M059J (cell line): Measurements from ENCODE around the gene SEMA5B. TPM values are rescaled to one million over a fixed set of nuclear protein-coding genes. Genes with fewer than 3 reads are reported as not detected.

Experiments used
- DNase-seq: peaks from one replicate; pipeline ENCODE4 v3.0.0-alpha.2; 2012; ENCODE audit warnings: low read depth
- total RNA-seq: library from RNA; depleted of rRNA; stranded (reverse); fragments of >200 nt; shearing (Covaris generic); gene quantifications from 2 replicates; pipeline ENCODE4 v1.2.3, GENCODE V29; 2014; rRNA removed

Gene SEMA5B, protein sequence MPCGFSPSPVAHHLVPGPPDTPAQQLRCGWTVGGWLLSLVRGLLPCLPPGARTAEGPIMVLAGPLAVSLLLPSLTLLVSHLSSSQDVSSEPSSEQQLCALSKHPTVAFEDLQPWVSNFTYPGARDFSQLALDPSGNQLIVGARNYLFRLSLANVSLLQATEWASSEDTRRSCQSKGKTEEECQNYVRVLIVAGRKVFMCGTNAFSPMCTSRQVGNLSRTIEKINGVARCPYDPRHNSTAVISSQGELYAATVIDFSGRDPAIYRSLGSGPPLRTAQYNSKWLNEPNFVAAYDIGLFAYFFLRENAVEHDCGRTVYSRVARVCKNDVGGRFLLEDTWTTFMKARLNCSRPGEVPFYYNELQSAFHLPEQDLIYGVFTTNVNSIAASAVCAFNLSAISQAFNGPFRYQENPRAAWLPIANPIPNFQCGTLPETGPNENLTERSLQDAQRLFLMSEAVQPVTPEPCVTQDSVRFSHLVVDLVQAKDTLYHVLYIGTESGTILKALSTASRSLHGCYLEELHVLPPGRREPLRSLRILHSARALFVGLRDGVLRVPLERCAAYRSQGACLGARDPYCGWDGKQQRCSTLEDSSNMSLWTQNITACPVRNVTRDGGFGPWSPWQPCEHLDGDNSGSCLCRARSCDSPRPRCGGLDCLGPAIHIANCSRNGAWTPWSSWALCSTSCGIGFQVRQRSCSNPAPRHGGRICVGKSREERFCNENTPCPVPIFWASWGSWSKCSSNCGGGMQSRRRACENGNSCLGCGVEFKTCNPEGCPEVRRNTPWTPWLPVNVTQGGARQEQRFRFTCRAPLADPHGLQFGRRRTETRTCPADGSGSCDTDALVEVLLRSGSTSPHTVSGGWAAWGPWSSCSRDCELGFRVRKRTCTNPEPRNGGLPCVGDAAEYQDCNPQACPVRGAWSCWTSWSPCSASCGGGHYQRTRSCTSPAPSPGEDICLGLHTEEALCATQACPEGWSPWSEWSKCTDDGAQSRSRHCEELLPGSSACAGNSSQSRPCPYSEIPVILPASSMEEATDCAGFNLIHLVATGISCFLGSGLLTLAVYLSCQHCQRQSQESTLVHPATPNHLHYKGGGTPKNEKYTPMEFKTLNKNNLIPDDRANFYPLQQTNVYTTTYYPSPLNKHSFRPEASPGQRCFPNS
- total RNA-seq: not detected in 2 replicates

DNA sequence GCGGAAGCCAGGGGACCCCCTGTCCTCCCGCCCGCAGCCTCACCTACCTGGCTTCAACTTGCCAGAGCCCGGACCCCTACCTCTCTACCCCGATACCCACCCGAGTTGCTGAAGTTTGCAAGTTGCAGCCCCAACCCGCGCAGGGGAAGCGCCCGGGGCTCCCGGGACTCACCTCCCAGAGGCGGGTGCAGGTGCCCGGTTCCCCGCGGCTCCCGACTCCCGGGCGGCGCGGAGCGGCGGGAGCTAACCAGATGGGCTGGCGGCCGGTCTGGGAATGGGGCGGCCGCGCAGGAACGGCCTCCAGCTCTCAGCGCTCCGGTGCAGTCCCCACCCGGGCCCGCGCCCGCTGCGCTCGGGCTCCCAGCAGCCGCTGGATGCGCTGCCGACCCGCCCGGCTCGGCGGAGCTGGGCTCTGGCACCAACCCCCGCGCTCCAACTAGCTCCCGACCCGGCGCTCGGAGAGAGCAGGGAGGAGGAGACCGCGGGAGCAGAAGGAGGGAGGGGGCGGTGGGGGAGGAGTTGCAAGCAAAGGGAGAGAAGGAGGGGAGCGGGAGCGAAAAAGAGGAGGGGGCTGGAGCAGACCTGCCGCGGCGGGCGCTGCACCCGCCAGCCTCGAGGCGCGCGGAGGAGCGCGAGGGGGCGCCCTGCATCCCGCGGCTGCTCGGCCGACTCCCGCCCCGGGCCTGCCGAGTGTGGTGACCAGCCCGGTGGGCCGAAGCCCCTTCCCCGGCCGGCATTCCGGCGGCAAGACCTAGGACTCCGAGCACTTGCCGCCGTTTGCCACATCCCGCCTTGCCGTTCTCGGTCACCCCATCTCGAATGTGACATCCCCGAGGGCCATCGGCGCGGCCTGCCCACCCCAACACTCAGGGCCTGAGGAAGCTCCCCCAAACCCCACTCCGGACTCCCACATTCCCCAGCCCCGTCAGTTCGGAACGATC is at the start of gene SEMA5B:
SEMA5B (minus strand) TSS at position 472 of the 941 bp plus-strand sequence. CDS start 66,500 bp downstream, outside the sequence.
- DNase-seq: peak; percentile 36

DNA sequence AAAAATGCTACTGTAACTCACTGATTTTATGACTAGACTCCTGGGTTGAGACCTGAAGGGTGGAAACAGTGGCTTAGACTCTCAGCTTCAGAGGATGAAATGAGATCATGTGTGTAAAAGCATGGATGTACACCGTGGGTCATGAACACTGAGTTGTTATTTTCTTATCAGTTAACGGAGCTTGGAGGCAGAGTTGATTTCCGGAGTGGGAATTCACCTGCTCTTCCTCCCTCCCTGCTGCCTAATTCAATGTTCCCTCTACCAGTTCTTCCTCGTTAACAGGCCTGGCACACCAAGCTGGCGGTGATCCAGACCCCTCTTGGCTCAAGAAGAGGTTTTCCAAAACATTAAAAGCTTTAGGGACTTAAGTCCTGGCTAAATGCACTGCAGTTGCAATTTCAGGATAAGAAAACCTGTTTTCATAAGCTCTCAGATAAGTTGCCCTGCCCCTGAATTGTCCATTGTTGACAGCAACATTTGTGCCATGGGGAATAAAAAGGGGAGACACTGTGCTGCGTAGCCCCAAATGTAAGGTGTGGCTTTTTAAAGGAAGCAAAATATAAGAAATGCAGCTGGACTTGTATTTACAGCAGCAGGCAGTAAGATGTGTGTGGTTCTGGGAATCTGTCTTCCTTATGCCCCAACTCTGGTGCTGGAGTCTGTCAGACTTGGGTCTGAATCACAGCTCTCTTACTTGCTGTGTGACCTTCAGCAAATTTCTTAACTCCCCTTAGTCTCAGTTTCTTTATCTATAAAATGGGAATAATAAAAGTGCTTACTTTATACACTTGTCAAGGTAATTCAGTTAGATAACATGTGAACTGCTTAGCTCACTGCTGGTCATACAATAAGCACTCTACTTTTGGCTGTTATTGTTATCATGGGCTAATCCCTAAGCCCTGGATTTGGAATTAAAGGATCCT is 49.2 kb upstream of the SEMA5B start:
- DNase-seq: no peak

DNA sequence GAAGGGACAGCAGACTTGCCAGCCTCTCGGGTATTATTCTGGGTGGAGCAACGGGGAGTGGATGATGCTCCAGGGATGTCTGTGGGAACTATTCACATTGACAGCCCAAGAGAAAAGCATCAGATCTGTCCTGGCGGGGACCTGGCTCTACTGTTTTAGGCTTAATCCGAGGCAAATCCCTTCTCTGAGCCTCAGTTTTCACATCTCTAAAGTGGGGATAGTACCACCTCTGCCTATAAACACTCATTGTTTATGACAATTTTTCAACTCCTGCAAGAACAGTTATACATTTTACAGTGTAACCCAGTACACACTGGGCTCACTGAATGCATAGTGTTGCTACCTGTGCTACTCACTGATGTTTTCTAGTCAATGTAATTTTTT is 48.5 kb upstream of the SEMA5B start:
- no peak for DNase-seq

DNA sequence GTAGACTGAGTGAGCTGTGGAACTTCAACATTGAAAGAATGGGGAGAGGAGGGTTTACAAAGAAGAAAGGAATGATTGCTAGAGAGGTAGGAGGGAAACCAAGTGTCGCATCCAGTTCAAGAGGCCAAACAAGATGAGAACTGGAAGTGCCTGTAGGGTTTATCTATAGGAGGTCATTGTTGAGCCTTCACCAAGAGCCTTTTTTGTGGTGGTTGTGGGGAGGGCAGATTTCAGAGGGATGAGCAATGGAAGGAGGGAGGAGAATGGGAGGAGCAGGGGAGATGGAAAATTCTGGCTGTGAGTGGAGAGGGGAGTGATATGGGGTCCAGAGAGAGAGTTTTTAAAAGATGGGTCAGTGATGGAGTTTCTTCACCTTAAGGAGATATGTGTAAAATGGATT is 47.8 kb upstream of the SEMA5B start:
- DNase-seq: peak; percentile 65

DNA sequence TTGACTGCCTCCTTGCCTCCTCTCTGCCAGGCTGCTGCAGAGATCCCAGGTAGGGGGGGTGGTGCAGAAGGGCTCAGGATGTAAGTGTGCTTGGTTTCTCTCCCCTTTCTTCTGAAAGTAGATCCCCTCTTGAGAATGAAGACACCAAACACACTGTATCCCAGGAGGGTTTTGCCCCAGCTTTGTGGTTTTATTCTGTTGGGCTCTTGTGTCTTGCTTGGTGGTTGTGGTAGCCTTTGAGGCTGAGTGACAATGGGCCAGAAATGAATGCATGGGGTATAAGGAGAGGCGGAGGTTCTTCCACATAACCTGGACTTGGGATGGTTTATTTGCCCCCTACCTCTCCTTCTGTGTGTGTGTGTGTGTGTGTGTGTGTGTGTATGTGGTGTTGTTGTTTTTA is 45.0 kb upstream of the SEMA5B start:
- no peak for DNase-seq

DNA sequence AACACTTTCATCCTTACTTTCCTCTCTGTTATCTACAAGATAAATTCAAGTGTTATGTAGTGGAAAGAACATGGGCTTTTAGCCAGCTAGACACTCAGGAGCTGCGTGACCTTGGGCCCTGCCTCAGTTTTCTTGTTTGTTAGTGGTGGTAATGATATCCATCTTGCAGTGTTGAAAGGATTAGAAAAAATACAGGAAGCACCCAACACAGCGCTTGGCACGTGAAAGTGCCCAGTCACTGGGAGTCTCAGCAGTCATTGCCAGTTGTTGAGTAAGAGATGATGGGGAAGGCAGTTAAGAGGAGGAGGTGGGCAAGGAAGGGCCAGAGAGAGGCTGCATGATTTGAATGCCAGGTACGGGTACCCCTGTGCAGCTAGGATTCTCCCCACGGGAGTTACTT is 44.6 kb upstream of the SEMA5B start:
- DNase-seq: no peak

DNA sequence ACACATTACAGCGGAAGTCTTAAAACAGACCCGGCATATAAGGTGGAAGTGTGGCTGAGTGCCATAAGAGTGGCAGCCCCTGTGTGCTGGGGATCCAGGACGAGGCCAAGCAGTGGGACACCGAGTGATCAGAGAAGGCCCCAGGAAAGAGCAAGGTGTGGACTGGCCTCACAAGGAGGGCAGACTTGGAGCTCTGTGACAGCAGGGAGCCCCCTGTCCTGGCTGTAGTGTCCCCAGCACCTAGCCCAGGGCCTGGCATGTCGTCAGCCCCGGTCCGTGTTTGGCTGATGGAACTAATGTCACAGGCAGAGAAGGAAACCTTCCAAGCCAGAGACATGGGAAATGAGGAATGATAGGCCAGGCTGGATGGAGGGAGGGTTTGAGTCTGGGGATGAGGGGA is 44.0 kb upstream of the SEMA5B start:
- DNase-seq: no peak

DNA sequence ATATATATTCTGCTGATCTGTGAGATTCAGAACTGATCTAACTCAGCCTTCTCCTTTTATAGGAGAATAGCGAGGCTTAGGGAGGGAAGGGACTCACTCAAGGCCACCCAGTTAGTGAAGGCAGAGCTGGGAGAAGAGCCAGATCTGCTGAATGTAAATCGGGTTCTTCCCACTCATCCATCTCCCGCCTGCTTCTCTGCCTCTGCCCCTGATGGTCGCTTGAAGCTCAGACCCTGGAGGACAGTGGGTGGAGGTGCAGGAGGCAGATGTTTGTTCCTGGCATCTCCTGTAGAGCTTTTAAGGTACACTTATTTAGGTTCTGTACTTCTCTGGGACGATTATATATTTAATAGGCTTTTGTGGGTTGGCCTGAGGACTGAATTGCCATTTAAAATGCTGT is 43.6 kb upstream of the SEMA5B start:
- no peak for DNase-seq

DNA sequence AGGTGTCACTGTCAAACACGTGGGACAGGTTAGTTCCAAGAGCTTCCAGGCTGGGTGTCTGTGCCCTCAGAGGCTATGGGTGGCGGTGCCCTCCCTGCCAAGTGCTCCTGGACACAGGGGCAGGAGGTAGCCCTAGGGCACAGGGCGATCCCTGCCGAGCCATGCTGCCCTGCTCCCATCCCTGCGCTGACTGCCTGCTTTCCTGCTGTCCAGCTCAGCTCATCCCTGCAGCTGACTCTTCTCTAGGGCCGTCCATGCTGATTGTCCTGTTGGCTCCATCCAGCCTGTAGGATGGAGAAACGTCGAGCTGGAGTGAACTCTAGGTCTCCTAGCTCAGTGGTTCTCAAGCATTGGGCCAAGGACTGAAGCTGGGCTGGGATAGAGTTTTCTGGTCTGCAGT is 42.9 kb upstream of the SEMA5B start:
- DNase-seq: no peak

DNA sequence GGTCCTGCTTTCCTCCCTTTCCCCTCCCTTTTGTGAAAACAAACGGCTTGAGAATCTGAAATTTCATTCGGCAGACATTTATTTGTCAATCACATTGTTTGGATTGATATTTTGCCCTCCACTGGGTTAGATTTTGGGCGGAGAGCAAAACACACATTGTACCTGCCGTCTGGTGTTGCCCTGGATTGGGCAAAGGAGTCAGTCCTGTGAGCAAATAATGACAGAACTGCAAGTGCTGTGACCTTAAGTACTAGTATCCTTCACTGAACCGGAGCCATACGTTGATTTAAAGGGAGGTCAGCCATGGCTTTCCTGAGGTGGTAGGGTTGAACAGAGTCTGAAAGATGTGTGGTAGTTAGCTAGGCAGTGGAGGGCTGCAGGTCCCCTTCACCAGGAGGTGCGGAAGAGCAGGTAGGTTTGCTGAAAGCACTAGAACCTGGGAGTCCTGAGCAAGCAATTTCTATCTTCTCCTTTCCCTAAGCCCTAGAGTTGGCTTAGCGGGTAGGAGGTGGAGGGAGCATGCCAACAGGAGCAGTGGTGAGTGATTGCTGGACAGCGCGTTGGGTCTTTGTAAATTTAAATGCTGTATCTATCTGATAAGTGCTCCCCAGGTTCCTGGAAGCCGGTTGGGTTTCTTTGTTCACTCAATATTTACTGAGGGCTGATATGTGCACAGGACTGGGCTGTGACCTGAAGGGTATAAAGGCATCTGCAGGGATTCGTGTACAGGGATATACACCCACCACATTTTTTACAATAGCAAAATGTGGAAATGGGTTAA is 41.2 kb upstream of the SEMA5B start:
- DNase-seq: no peak

DNA sequence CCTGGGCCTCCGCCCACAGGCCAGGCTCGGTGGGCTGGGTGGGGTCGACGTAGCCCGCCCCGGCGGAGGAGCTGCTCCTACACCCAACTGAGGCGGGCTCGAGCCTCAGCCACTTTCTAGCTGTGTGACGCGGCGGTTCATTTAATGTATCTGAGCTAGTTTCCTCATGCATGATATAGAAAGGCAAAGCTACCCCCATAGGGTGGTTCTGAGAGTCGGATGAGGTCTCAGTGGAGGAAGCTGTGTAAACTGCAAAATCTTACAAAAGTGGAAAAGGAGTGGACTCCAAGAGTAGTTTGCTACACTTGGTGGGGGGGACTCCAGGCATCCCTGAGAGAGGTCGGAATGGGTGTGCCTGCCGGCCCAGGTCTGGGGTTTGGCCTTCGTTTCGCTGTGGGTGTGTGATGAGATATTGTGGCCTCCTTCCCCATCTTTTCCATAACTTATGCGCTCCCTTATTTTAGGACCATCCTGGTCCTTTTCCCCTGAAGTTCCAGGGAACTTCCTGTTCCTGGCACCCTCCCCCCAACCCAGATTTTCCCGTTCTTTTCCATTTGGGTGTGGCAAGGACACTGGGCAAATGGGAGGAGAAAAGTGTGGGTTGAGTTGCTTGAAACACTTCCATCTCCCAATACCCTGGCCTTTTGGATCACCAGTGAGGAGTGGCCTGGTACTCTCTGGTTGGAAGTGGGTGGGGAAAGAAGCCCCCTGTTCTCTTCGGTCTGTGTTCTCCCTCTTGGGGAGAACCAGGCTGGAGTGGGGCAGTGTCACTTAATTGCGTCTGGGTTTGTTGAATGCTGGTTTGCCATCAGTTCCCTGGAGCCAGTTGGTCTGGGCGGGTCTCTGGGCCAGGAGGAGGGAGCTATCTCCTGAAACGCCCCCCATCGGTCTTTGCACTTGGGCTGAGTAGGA is 40.4 kb upstream of the SEMA5B start:
- no peak for DNase-seq

DNA sequence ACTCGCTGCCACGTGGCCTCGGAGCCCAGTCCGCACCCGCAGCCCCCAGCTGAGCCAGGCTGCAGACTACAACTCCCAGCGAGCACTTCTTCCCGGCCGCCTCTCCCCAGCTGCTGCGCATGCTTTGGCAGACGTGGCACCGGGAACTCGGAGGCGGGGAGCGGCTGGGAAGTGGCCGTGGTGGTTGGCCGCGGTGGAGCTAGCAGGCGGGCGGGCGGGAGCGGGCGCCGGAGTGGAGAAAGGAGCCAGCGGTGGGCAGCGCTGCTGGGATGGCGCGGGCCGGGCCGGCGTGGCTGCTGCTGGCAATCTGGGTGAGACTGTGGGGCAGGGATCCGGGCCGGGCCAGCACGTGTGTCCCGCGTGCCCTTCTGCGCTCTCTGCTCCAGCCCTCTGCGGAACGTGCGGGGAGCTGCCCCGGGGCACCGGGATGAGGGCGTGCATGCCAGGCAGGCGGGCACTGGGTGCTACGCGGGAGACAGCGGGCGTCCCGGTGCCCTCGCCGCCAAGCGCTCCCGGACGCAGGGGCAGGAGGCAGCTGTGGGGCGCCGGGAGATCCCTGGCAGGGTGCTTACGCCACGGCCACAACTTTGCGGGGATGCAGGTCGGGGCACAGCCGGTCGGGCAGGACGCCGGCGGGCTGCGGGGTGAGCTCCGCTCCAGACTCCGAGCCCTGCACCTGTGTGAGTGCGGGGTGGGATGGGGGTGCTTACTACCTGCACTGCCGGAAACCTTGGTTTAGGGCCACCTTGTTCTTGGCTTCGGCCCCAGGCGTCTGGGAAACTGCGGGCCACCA is 39.5 kb upstream of the SEMA5B start, which contains the start of gene PDIA5:
PDIA5 (plus strand) TSS at position 130 of the 793 bp plus-strand sequence; CDS start at position 270, 140 bp downstream.
- peak; percentile 90 for DNase-seq

DNA sequence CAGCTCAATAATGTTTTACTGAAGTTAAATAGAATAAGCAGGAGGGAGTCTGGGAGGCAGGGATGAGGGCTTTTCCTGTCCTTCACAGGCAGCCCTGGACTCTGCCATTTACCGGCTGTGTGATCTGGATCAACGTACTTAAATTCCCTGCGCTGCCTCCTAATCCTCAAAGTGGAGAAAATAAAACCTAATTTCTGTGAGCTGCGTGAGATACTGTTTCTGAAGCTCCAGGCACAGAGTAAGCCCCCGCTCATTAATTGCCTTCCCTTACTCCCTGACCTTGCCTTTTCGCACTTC is 39.0 kb upstream of the SEMA5B start:
- no peak for DNase-seq

DNA sequence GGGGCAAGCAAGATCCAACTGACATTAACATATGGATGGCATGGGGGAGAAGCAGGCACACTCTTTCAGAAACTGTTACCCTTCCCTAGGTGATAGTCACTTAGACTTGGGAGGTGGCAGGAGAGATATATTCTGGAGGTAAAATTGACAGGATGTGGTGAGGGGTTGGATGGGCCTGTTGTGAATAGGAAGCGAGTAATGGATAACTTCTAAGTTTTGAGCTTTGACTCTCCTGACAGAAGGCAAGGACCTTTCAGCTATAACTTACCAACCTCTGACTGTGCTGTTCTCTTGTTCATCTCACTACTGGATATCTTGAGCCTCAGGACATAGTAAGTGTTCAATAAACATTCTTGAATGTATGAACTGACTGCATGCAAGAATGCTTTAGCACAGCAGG is 37.4 kb upstream of the SEMA5B start:
- DNase-seq: peak; percentile 42

DNA sequence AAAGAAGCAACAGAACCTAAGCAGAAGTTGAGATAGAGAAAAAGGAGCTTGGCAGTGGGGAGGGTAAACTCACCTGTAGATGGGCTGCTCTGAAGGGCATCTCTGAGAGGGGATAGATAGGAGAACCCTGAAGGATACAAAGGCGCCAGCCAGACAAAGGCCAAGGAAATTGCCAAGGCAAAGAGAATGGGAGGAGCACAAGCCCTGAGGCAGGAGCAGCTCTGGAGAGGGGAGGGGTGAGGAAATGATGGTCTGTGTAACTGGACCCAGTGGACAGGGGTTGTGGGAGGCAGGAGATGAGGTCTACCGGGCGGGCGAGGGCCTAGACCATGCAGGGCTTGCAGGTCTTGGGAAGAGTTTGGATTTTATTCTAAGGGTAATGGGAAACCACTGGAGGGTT is 36.9 kb upstream of the SEMA5B start:
- DNase-seq: no peak

DNA sequence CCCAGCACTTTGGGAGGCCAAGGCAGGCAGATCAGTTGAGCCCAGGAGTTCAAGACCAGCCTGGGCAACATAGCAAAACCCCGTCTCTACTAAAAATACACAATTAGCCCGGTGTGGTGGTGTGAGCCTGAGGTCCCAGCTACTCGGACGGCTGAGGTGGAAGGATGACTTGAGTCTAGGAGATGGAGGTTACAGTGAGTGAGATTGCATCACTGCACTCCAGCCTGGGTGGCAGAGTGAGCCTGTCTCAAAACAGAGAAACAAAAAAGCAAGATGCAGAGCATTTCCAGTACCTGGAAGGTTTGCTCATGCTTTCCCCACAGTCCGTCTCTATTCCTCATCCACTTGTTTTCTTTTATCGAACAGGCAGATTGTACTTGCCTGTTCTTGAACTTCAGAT is 35.5 kb upstream of the SEMA5B start:
- DNase-seq: no peak

DNA sequence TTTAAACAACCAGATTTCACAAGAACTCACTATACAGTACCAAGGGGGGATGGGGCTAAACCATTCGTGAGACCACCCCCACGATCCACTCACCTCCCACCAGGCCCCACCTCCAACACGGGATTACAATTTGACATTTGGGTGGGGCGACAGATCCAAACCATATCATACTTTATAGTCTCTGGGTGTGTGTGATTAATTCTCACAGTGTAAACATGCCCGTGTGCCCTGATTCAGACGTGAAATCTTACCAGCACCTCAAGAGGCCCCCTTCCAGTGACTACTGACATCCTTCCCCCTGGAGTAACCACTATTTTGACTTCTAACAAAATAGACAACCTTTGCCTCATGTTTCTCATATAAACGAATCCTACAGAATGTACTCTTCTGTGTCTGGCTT is 34.3 kb upstream of the SEMA5B start:
- DNase-seq: no peak
